ENCODE data around the gene IL17B.

GRCh38 chr5:149372076-149372795 lies 6.9 kb downstream of the IL17B start:
- TF ChIP-seq CTCF (IDR thresholded peaks at IDR 0.05; ENCODE audit: extremely low read depth in 1 of 2, insufficient read depth in 1 of 2, low read depth in 1 of 2, low read length in 2 of 2), result no peak
- TF ChIP-seq MAX (IDR thresholded peaks at IDR 0.05; ENCODE audit: insufficient read depth, insufficient read length), result no peak
- no peak for TF ChIP-seq POLR2A (IDR thresholded peaks at IDR 0.05; ENCODE audit: low read depth, low read length)
- no peak for TF ChIP-seq POLR2AphosphoS5 (IDR thresholded peaks at IDR 0.05; ENCODE audit: insufficient read depth, low read depth, low read length)
- TF ChIP-seq FOS (IDR thresholded peaks at IDR 0.05; ENCODE audit: borderline replicate concordance, insufficient read depth, low read length), result no peak
- TF ChIP-seq EZH2 (IDR thresholded peaks at IDR 0.05; ENCODE audit: borderline replicate concordance, low read depth, low read length, severe bottlenecking), result no peak
- no peak for TF ChIP-seq GATA2 (IDR thresholded peaks at IDR 0.05; ENCODE audit: insufficient read depth, insufficient read length, low read depth, low read length)
- no peak for TF ChIP-seq JUN (IDR thresholded peaks at IDR 0.05; ENCODE audit: borderline replicate concordance, insufficient read depth, insufficient read length, low read depth)

Data from endothelial cell of umbilical vein (primary cell).